Activated CD4-positive, CD25-positive, alpha-beta regulatory T cell treated with anti-CD3 and anti-CD28 coated beads, Interleukin-2, amount 50 U/mL, for 72 hours (primary cell): ENCODE results near the gene SH2B3.
"Not testable (repeated sequence)": the region's sequence is repeated elsewhere in the genome, so short reads cannot be mapped to it uniquely, and the experiment has no call there.

Source experiments
- DNase-seq: peaks from one replicate; pipeline ENCODE4 v3.0.0; 2021

Gene SH2B3

GRCh38 chr12:111445726-111446581 is 40.2 kb downstream of the SH2B3 start:
- no peak for DNase-seq

GRCh38 chr12:111446631-111447570 is 41.2 kb downstream of the SH2B3 start:
- DNase-seq = no peak

- DNase-seq = no peak
Measured at GRCh38 chr12:111447571-111448265, 42.0 kb downstream of the SH2B3 start.

GRCh38 chr12:111448266-111448830 is 42.6 kb downstream of the SH2B3 start:
- DNase-seq = no peak

GRCh38 chr12:111448846-111449790 is 43.4 kb downstream of the SH2B3 start:
- no peak for DNase-seq

GRCh38 chr12:111450676-111451075 is 45.0 kb downstream of the SH2B3 start:
- no peak for DNase-seq

- no peak for DNase-seq
Measured at GRCh38 chr12:111451232-111451631, 45.5 kb downstream of the SH2B3 start.

- DNase-seq = no peak
Measured at GRCh38 chr12:111451649-111452129, 46.0 kb downstream of the SH2B3 start.

- DNase-seq = no peak
Measured at GRCh38 chr12:111453071-111453989, 47.6 kb downstream of the SH2B3 start.

GRCh38 chr12:111454311-111454710 is 48.6 kb downstream of the SH2B3 start:
- DNase-seq = no peak

GRCh38 chr12:111454716-111455447 is 49.2 kb downstream of the SH2B3 start:
- no peak for DNase-seq

GRCh38 chr12:111455448-111456320 is 50.0 kb downstream of the SH2B3 start:
- DNase-seq = no peak

GRCh38 chr12:111457071-111457470 is 51.3 kb downstream of the SH2B3 start:
- DNase-seq = no peak

GRCh38 chr12:111457577-111457976 is 51.9 kb downstream of the SH2B3 start:
- no peak for DNase-seq

GRCh38 chr12:111458546-111459172 is 52.9 kb downstream of the SH2B3 start:
- no peak for DNase-seq

- not testable (repeated sequence) for DNase-seq
Measured at GRCh38 chr12:111460111-111460510, 54.4 kb downstream of the SH2B3 start.

GRCh38 chr12:111462210-111462769 is 56.6 kb downstream of the SH2B3 start:
- DNase-seq = no peak
